Smooth muscle cell (in vitro differentiated cells): Measurements from ENCODE around the gene SETD4. TPM values are rescaled to one million over a fixed set of nuclear protein-coding genes. Genes with fewer than 3 reads are reported as not detected.

Experiments
- DNase-seq: peaks from one replicate; lab custom pipeline; 2025; ENCODE audit not compliant: unreplicated experiment; lab: John Stamatoyannopoulos, UW
- H2AFZ ChIP-seq: fragments of 200-600 bp; sonication (generic); 2 replicates; pipeline ENCODE4 v1.6.0; 2016; ENCODE audit warnings: antibody characterized with exemption, low read depth, mild to moderate bottlenecking
- H3F3A ChIP-seq: fragments of 200-600 bp; sonication (generic); 2 replicates; pipeline ENCODE4 v1.6.0; 2017; ENCODE audit warnings: antibody characterized with exemption, low read depth
- H3K27ac ChIP-seq: fragments of 200-600 bp; sonication (generic); 2 replicates; pipeline ENCODE4 v1.5.1; 2016; ENCODE audit warnings: low read depth, mild to moderate bottlenecking
- H3K27me3 ChIP-seq: fragments of 200-600 bp; sonication (generic); 2 replicates; pipeline ENCODE4 v1.6.1; 2016; ENCODE audit warnings: low read depth, mild to moderate bottlenecking
- H3K36me3 ChIP-seq: fragments of 200-600 bp; sonication (generic); 2 replicates; pipeline ENCODE4 v1.5.1; 2016; ENCODE audit warnings: low read depth
- H3K4me1 ChIP-seq: fragments of 200-600 bp; sonication (generic); 2 replicates; pipeline ENCODE4 v1.5.1; 2016; ENCODE audit warnings: low read depth
- H3K4me2 ChIP-seq: fragments of 200-600 bp; sonication (generic); 2 replicates; pipeline ENCODE4 v1.6.0; 2016; ENCODE audit warnings: mild to moderate bottlenecking
- H3K4me3 ChIP-seq: fragments of 200-600 bp; sonication (generic); 2 replicates; pipeline ENCODE4 v1.5.1; 2016; ENCODE audit warnings: mild to moderate bottlenecking
- H3K79me2 ChIP-seq: fragments of 200-600 bp; sonication (generic); 2 replicates; pipeline ENCODE4 v1.6.0; 2016; ENCODE audit warnings: low read depth, mild to moderate bottlenecking
- H3K9ac ChIP-seq: fragments of 200-600 bp; sonication (generic); 2 replicates; pipeline ENCODE4 v1.6.0; 2016; ENCODE audit warnings: low read depth
- H3K9me3 ChIP-seq: fragments of 200-600 bp; sonication (generic); replicated peaks from 2 replicates; pipeline ENCODE4 v1.5.1; 2016; ENCODE audit warnings: low read depth
- H4K20me1 ChIP-seq: fragments of 200-600 bp; sonication (generic); 2 replicates; pipeline ENCODE4 v1.6.0; 2016; ENCODE audit warnings: low read depth
- WGBS: methylation state at CpG from one replicate; pipeline ENCODE4 v1.1.7; 2016; ENCODE audit warnings: low lambda C conversion rate; 5-methylcytosine and 5-hydroxymethylcytosine counted together
- polyA plus RNA-seq: library from polyadenylated mRNA; unstranded; fragments of >200 nt; fragmentation: Nextera tagmentation; extraction: Ambion mirVana; gene quantifications from 2 replicates; pipeline ENCODE4 v1.2.1, GENCODE V29; 2016
- total RNA-seq: library from RNA; depleted of rRNA; stranded (reverse); fragments of >200 nt; gene quantifications from 2 replicates; pipeline ENCODE4 v1.2.3, GENCODE V29; 2014
- TF ChIP-seq, protein P1 (sequence below): fragments of 200-600 bp; sonication (generic); IDR thresholded peaks from 2 replicates; pipeline ENCODE4 v1.5.1; 2017; ENCODE audit warnings: borderline replicate concordance, mild to moderate bottlenecking, antibody characterized with exemption; ENCODE audit not compliant: insufficient read depth, poor library complexity, severe bottlenecking

Gene SETD4
- total and polyA plus RNA-seq, 2 experiments from 2014 or later = 10.0 to 18.7 TPM

- TF ChIP-seq, protein P1, sequence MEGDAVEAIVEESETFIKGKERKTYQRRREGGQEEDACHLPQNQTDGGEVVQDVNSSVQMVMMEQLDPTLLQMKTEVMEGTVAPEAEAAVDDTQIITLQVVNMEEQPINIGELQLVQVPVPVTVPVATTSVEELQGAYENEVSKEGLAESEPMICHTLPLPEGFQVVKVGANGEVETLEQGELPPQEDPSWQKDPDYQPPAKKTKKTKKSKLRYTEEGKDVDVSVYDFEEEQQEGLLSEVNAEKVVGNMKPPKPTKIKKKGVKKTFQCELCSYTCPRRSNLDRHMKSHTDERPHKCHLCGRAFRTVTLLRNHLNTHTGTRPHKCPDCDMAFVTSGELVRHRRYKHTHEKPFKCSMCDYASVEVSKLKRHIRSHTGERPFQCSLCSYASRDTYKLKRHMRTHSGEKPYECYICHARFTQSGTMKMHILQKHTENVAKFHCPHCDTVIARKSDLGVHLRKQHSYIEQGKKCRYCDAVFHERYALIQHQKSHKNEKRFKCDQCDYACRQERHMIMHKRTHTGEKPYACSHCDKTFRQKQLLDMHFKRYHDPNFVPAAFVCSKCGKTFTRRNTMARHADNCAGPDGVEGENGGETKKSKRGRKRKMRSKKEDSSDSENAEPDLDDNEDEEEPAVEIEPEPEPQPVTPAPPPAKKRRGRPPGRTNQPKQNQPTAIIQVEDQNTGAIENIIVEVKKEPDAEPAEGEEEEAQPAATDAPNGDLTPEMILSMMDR = no peak
- Histone ChIP-seq H3K9me3 (no peaks in the 10 kb centered on the region), H3K4me1 (no peaks in the 10 kb centered on the region), H4K20me1 (no peaks in the 10 kb centered on the region), H3K4me3 (no peak overlapping the region), H3K27ac (no peak overlapping the region), H2AFZ (no peak overlapping the region), H3F3A (no peaks in the 10 kb centered on the region), H3K9ac (no peak overlapping the region), H3K36me3 (no peaks in the 10 kb centered on the region), H3K4me2 (no peak overlapping the region), H3K79me2 (no peaks in the 10 kb centered on the region), H3K27me3 (no peaks in the 10 kb centered on the region)
- DNase-seq = no peak
- 97% methylated on average over 11 of the region's 12 CpGs for WGBS
These were observed 12.3 kb upstream of the SETD4 start for GRCh38 chr21:36072453-36073162.

DNA sequence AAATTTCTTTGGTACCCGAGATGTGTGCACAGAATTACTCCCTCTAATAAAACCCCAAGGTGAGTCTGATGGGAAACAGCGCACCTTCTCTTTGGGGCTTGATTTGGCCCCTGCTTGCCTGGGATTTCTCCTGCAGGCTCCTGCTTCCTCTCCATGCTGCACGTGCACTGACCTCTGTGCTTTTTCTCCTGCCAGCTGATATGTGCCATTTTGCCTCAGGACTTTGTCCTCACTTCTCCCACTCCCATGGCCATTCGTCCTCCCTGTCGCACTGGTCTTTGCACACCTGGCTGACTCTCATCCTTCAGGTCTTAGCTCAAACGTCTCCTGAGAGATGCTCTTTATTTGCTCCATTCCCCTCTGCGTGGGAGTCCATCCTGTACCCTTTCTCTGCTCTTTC, 10.7 kb upstream of the SETD4 start:
- no peak overlapping the region for H2AFZ ChIP-seq
- H3K9ac ChIP-seq = no peak overlapping the region
- TF ChIP-seq, protein P1 = no peak
- no peak overlapping the region for H3K27ac ChIP-seq
- no peaks in the 10 kb centered on the region for H3K27me3 ChIP-seq
- H3K4me2 ChIP-seq = peak overlapping the region; percentile 89
- H3F3A ChIP-seq = no peaks in the 10 kb centered on the region
- no peaks in the 10 kb centered on the region for H3K79me2 ChIP-seq
- H3K36me3 ChIP-seq = no peaks in the 10 kb centered on the region
- H4K20me1 ChIP-seq = no peaks in the 10 kb centered on the region
- no peak for DNase-seq
- 76% methylated on average over 7 of the region's 7 CpGs for WGBS
- H3K9me3 ChIP-seq = no peaks in the 10 kb centered on the region
- H3K4me1 ChIP-seq = no peaks in the 10 kb centered on the region
- no peak overlapping the region for H3K4me3 ChIP-seq

GRCh38 chr21:36069713-36070583, 9.6 kb upstream of the SETD4 start, which contains the start of gene CBR1:
Gene CBR1, plus strand, starts transcription at chr21:36070024. Its CDS starts 92 bp downstream, at chr21:36070116.
- TF ChIP-seq, protein P1 = no peak
- no peaks in the 10 kb centered on the region for H3F3A ChIP-seq
- WGBS = 2% methylated on average over 70 of the region's 71 CpGs

More at GRCh38 chr21:36069713-36070583, 9.6 kb upstream of the SETD4 start, which contains the start of gene CBR1:
- Histone ChIP-seq H3K36me3 (no peaks in the 10 kb centered on the region), H3K4me1 (no peaks in the 10 kb centered on the region), H3K9me3 (no peaks in the 10 kb centered on the region), H3K27me3 (no peaks in the 10 kb centered on the region), H3K4me2 (peak within 1 kb of the TSS; percentile 89), H3K4me3 (peak within 1 kb of the TSS; percentile 67), H3K9ac (no peak within 1 kb of the TSS), H4K20me1 (no peaks in the 10 kb centered on the region), H3K27ac (no peak within 1 kb of the TSS), H2AFZ (peak within 1 kb of the TSS; percentile 86), H3K79me2 (no peaks in the 10 kb centered on the region)
- DNase-seq = peak; percentile 22
